PC-3 (cell line): Measurements from ENCODE around the gene TOMM70. TPM values are rescaled to one million over a fixed set of nuclear protein-coding genes. Genes with fewer than 3 reads are reported as not detected.
A peak's percentile ranks its signal among the peaks of the same experiment; 100 is the strongest.

Experiments used
- ATAC-seq: fragments of 200-7000 bp; cut with Tn5 transposase; 2 replicates; pipeline ENCODE4 v1.9.1; 2020; ENCODE audit warnings: mild to moderate bottlenecking, moderate library complexity
- BruUV-seq: library from RNA; stranded (reverse); fragments of 400-500 nt; replicated peaks from 2 replicates; lab custom pipeline; 2021; lab: Mats Ljungman, UMichigan
- CTCF ChIA-PET: fragments of 300-600 bp; sonication (Branson Sonifier 250); formaldehyde crosslinking; loops from one replicate; lab custom pipeline; 2022; ENCODE audit warnings: antibody characterized with exemption; lab: Charles Lee
- POLR2A ChIA-PET: fragments of 300-600 bp; sonication (Branson Sonifier 250); formaldehyde crosslinking; loops from one replicate; lab custom pipeline; 2022; ENCODE audit warnings: antibody characterized with exemption; ENCODE audit not compliant: unreplicated experiment; lab: Charles Lee
- DNase-seq: peaks from one replicate; pipeline ENCODE4 v3.0.0-alpha.2; 2015
- H2AFZ ChIP-seq: fragments of 300-600 bp; sonication (generic); 2 replicates; pipeline ENCODE4 v1.6.0; 2016; ENCODE audit warnings: antibody characterized with exemption, low read length
- H3F3A ChIP-seq: fragments of 300-600 bp; sonication (generic); one replicate; pipeline ENCODE4 v1.6.0; 2017; ENCODE audit warnings: antibody characterized with exemption, low read length, control low read depth, mild to moderate bottlenecking; ENCODE audit not compliant: unreplicated experiment
- H3K27ac ChIP-seq: fragments of 300-600 bp; sonication (generic); 2 replicates; pipeline ENCODE4 v1.5.1; 2016; ENCODE audit warnings: mild to moderate bottlenecking, low read length
- H3K27me3 ChIP-seq: fragments of 300-600 bp; sonication (generic); 2 replicates; pipeline ENCODE4 v1.6.1; 2016; ENCODE audit warnings: low read length, mixed read lengths
- H3K36me3 ChIP-seq: fragments of 300-600 bp; sonication (generic); 2 replicates; pipeline ENCODE4 v1.6.1; 2016; ENCODE audit warnings: low read depth, mixed run types, low read length, mixed read lengths
- H3K4me1 ChIP-seq: fragments of 300-600 bp; sonication (generic); 2 replicates; pipeline ENCODE4 v1.5.1; 2016; ENCODE audit warnings: low read length; ENCODE audit not compliant: insufficient read depth
- H3K4me2 ChIP-seq: fragments of 300-600 bp; sonication (generic); 2 replicates; pipeline ENCODE4 v1.6.0; 2016; ENCODE audit warnings: low read length
- H3K4me3 ChIP-seq: fragments of 300-600 bp; sonication (generic); 2 replicates; pipeline ENCODE4 v1.5.1; 2016; ENCODE audit warnings: mild to moderate bottlenecking, low read length, mixed read lengths
- H3K79me2 ChIP-seq: fragments of 300-600 bp; sonication (generic); 2 replicates; pipeline ENCODE4 v1.6.1; 2017; ENCODE audit warnings: low read length, mixed read lengths
- H3K9ac ChIP-seq: fragments of 300-600 bp; sonication (generic); 2 replicates; pipeline ENCODE4 v1.6.0; 2016; ENCODE audit warnings: mild to moderate bottlenecking, low read length
- H3K9me2 ChIP-seq: fragments of 300-600 bp; sonication (generic); replicated peaks from 2 replicates; pipeline ENCODE4 v1.6.1; 2016; ENCODE audit warnings: mixed run types, low read length, mixed read lengths
- H3K9me3 ChIP-seq: fragments of 300-600 bp; sonication (generic); 2 replicates; pipeline ENCODE4 v1.6.1; 2016; ENCODE audit warnings: low read length, mixed read lengths
- H4K20me1 ChIP-seq: fragments of 300-600 bp; sonication (generic); 2 replicates; pipeline ENCODE4 v1.6.1; 2016; ENCODE audit warnings: low read length, mixed read lengths
- CTCF ChIP-seq: fragments of 300-600 bp; sonication (generic); conservative IDR thresholded peaks from 2 replicates; pipeline ENCODE4 v1.5.1; 2017; ENCODE audit warnings: antibody characterized with exemption, low read depth, mild to moderate bottlenecking, low read length
- EZH2 ChIP-seq: fragments of 300-600 bp; sonication (generic); IDR thresholded peaks from one replicate; pipeline ENCODE4 v1.6.1; 2017; ENCODE audit warnings: antibody characterized with exemption, mild to moderate bottlenecking, low read length; ENCODE audit not compliant: unreplicated experiment
- EZH2phosphoT487 ChIP-seq: fragments of 300-600 bp; sonication (generic); IDR thresholded peaks from 2 replicates; pipeline ENCODE4 v1.6.1; 2018; ENCODE audit warnings: mild to moderate bottlenecking, antibody characterized with exemption, low read length, borderline replicate concordance
- intact Hi-C: fragments of 100-400 bp; cut with micrococcal nuclease; formaldehyde crosslinking; loops from 2 replicates; pipeline ENCODE4 v1.9.0; 2023
- total RNA-seq: library from RNA; depleted of rRNA; stranded (reverse); fragments of >200 nt; gene quantifications from 2 replicates; pipeline ENCODE4 v1.2.3, GENCODE V29; 2014

TOMM70 gene
- total RNA-seq, 1 experiment from 2014 or later, result 85.3 TPM

GRCh38 chr3:100395679-100396431, 5.0 kb downstream of the TOMM70 start:
- H3K36me3 ChIP-seq, result no peaks in the 10 kb centered on the region; the same call in 1 of the 2 replicates
- no TSS peak for BruUV-seq
- no peak overlapping the region for H3K27ac ChIP-seq
- ATAC-seq (no peak), DNase-seq (no peak)
- POLR2A ChIA-PET, result interaction anchor here (0.7 kb wide), 1 partner anchor 679 kb away, joined by 17 read pairs; no protein-coding TSS in a partner anchor
- peaks cover 51% of the 10 kb centered on the region for H4K20me1 ChIP-seq
- H3K4me1 ChIP-seq, result peaks cover 19% of the 10 kb centered on the region
- no peaks in the 10 kb centered on the region for H3K9me3 ChIP-seq
- TF ChIP-seq EZH2, result no peak
- TF ChIP-seq EZH2phosphoT487, result no peak
- no peak for TF ChIP-seq CTCF
- H2AFZ ChIP-seq, result no peak overlapping the region
- CTCF ChIA-PET, result no interaction called here
- H3K27me3 ChIP-seq, result no peaks in the 10 kb centered on the region
- H3K4me3 ChIP-seq, result no peak overlapping the region
- no peak overlapping the region for H3K9ac ChIP-seq
- no peaks in the 10 kb centered on the region for H3K9me2 ChIP-seq
- H3F3A ChIP-seq, result no peaks in the 10 kb centered on the region
- 0 out of 2 replicates have a peak overlapping the region, but pooled peaks have one; percentile 16 for H3K4me2 ChIP-seq
- peaks cover 100% of the 10 kb centered on the region for H3K79me2 ChIP-seq
- intact Hi-C loops, result no loop called here

GRCh38 chr3:100389025-100389424, 11.9 kb downstream of the TOMM70 start:
- Histone ChIP-seq H3K36me3 (peaks cover 39% of the 10 kb centered on the region), H3K27ac (no peak overlapping the region), H2AFZ (no peak overlapping the region), H3K9ac (no peak overlapping the region), H3K4me3 (no peak overlapping the region), H4K20me1 (peaks cover 35% of the 10 kb centered on the region), H3K4me2 (no peak overlapping the region), H3K9me2 (no peaks in the 10 kb centered on the region), H3K4me1 (peaks cover 20% of the 10 kb centered on the region), H3K9me3 (0 out of 2 replicates have a peak, but pooled peaks cover 5% of the 10 kb centered on the region), H3K79me2 (peaks cover 100% of the 10 kb centered on the region), H3F3A (no peaks in the 10 kb centered on the region), H3K27me3 (no peaks in the 10 kb centered on the region)
- ChIA-PET POLR2A (no interaction called here), CTCF (no interaction called here)
- TF ChIP-seq EZH2phosphoT487, result no peak
- TF ChIP-seq EZH2, result no peak
- TF ChIP-seq CTCF, result no peak
- intact Hi-C loops, result no loop called here
- no TSS peak for BruUV-seq
- ATAC-seq, result no peak
- DNase-seq, result no peak
